Measurements from ENCODE around the gene SOCS1. TPM values are rescaled to one million over a fixed set of nuclear protein-coding genes. Genes with fewer than 3 reads are reported as not detected.
A peak's percentile ranks its signal among the peaks of the same experiment; 100 is the strongest.

Gene SOCS1
- total and polyA plus RNA-seq, 8 donors, result 11.8 to 27.4 (median 21.1) TPM

GRCh38 chr16:11251525-11252481 lies 4.2 kb downstream of the SOCS1 start:
- TF ChIP-seq CTCF (IDR thresholded peaks at IDR 0.05), result no peak
- intact Hi-C loops (cut with DNase I), result loop anchor here in 1 of 2 donors (10.0 kb wide), 1 partner anchor 137 kb away; no protein-coding TSS in a partner anchor
- Histone ChIP-seq H3K9me3 (no peaks in the 10 kb centered on the region), H3K36me3 (peaks cover 0 to 31% of the 10 kb centered on the region in 2 donors), H3K4me3 (peak overlapping the region in 1 of 2 donors; percentile 92), H3K27me3 (peaks cover 0 to 7% of the 10 kb centered on the region in 2 donors), H3K4me1 (peaks cover 12 to 34% of the 10 kb centered on the region in 2 donors), H3K27ac (no peak overlapping the region)
- DNase-seq, result peak in 1 of 4 donors; percentile 44
- no peak for ATAC-seq

- ATAC-seq, result no peak
- no peaks in the 10 kb centered on the region for H3K9me3 ChIP-seq
- no peak for TF ChIP-seq CTCF (IDR thresholded peaks at IDR 0.05)
- H3K27ac ChIP-seq, result no peak overlapping the region
- H3K4me3 ChIP-seq, result no peak overlapping the region
- H3K36me3 ChIP-seq, result peaks cover 0 to 31% of the 10 kb centered on the region in 2 donors
- peaks cover 11 to 32% of the 10 kb centered on the region in 2 donors for H3K4me1 ChIP-seq
- DNase-seq, result no peak
- H3K27me3 ChIP-seq, result peaks cover 0 to 7% of the 10 kb centered on the region in 2 donors
- intact Hi-C loops (cut with DNase I), result loop anchor here in 1 of 2 donors (10.0 kb wide), 1 partner anchor 136 kb away; no protein-coding TSS in a partner anchor
These were observed 5.0 kb downstream of the SOCS1 start for GRCh38 chr16:11250786-11251524.

GRCh38 chr16:11250091-11250785 lies 5.8 kb downstream of the SOCS1 start:
- peaks cover 0 to 7% of the 10 kb centered on the region in 2 donors for H3K27me3 ChIP-seq
- H3K9me3 ChIP-seq, result no peaks in the 10 kb centered on the region
- H3K4me1 ChIP-seq, result peaks cover 11 to 32% of the 10 kb centered on the region in 2 donors
- DNase-seq (peak in 1 of 4 donors; percentile 54), ATAC-seq (no peak)
- no peak for TF ChIP-seq CTCF (IDR thresholded peaks at IDR 0.05)
- no peak overlapping the region for H3K4me3 ChIP-seq
- H3K36me3 ChIP-seq, result peaks cover 0 to 31% of the 10 kb centered on the region in 2 donors
- intact Hi-C loops (cut with DNase I), result loop anchor here in 1 of 2 donors (10.0 kb wide), 1 partner anchor 135 kb away; no protein-coding TSS in a partner anchor
- no peak overlapping the region for H3K27ac ChIP-seq

GRCh38 chr16:11249233-11250061 lies 6.6 kb downstream of the SOCS1 start:
- ATAC-seq (no peak), DNase-seq (peak in 1 of 4 donors; percentile 80)
- H3K36me3 ChIP-seq, result peaks cover 0 to 25% of the 10 kb centered on the region in 2 donors
- no peak overlapping the region for H3K27ac ChIP-seq
- TF ChIP-seq CTCF (IDR thresholded peaks at IDR 0.05), result no peak
- peaks cover 0 to under 1% of the 10 kb centered on the region in 2 donors for H3K27me3 ChIP-seq
- intact Hi-C loops (cut with DNase I), result loop anchor here in 1 of 2 donors (10.0 kb wide), 1 partner anchor 135 kb away; no protein-coding TSS in a partner anchor
- H3K4me1 ChIP-seq, result peaks cover 11 to 26% of the 10 kb centered on the region in 2 donors
- no peaks in the 10 kb centered on the region for H3K9me3 ChIP-seq
- no peak overlapping the region for H3K4me3 ChIP-seq

Data from left lung (tissue), 10 donors.